GM12865 (cell line): ENCODE data around the gene YWHAH.

Source experiments
- DNase-seq: peaks from one replicate; pipeline ENCODE4 v3.0.0; 2010; ENCODE audit warnings: low read depth
- H3K4me3 ChIP-seq: 2 replicates; pipeline ENCODE4 v1.5.1; 2011; ENCODE audit warnings: mild to moderate bottlenecking, low read depth, low read length, control low read depth
- CTCF ChIP-seq: IDR thresholded peaks from 2 replicates; pipeline ENCODE4 v1.5.1; 2011; ENCODE audit warnings: low read length, control low read depth, low read depth, inconsistent platforms; ENCODE audit not compliant: insufficient read depth; ENCODE audit errors: missing control alignments

The YWHAH gene

GRCh38 chr22:31943978-31944699 is at the start of gene YWHAH:
Gene YWHAH (plus strand): TSS chr22:31944535. CDS start chr22:31944734, 199 bp downstream.
- peak within 1 kb of the TSS; percentile 70 for H3K4me3 ChIP-seq
- peak; percentile 97 for DNase-seq
- TF ChIP-seq CTCF, result no peak

- H3K4me3 ChIP-seq, result no peak overlapping the region
- no peak for DNase-seq
- TF ChIP-seq CTCF, result no peak
Measured at GRCh38 chr22:31895411-31896123, 48.8 kb upstream of the YWHAH start.

- no peak for DNase-seq
Measured at GRCh38 chr22:31896472-31896871, 47.9 kb upstream of the YWHAH start.

GRCh38 chr22:31897842-31898805 is 46.2 kb upstream of the YWHAH start:
- DNase-seq, result no peak
- H3K4me3 ChIP-seq, result no peak overlapping the region
- no peak for TF ChIP-seq CTCF

More at GRCh38 chr22:31896472-31896871, 47.9 kb upstream of the YWHAH start:
- H3K4me3 ChIP-seq, result no peak overlapping the region
- TF ChIP-seq CTCF, result no peak

- no peak for TF ChIP-seq CTCF
- no peak for DNase-seq
- H3K4me3 ChIP-seq, result no peak overlapping the region
Measured at GRCh38 chr22:31898926-31899325, 45.4 kb upstream of the YWHAH start.

GRCh38 chr22:31899669-31900068 is 44.7 kb upstream of the YWHAH start:
- no peak for DNase-seq
- no peak overlapping the region for H3K4me3 ChIP-seq
- no peak for TF ChIP-seq CTCF
